AG08395 (cell line): Measurements from ENCODE around the gene EXOC4.

Source experiments
- DNase-seq: peaks from one replicate; pipeline ENCODE4 v3.0.0; 2012; ENCODE audit warnings: mixed read lengths, low spot score

The EXOC4 gene

GRCh38 chr7:133674079-133674763 is 421.3 kb downstream of the EXOC4 start:
- DNase-seq = no peak

DNA sequence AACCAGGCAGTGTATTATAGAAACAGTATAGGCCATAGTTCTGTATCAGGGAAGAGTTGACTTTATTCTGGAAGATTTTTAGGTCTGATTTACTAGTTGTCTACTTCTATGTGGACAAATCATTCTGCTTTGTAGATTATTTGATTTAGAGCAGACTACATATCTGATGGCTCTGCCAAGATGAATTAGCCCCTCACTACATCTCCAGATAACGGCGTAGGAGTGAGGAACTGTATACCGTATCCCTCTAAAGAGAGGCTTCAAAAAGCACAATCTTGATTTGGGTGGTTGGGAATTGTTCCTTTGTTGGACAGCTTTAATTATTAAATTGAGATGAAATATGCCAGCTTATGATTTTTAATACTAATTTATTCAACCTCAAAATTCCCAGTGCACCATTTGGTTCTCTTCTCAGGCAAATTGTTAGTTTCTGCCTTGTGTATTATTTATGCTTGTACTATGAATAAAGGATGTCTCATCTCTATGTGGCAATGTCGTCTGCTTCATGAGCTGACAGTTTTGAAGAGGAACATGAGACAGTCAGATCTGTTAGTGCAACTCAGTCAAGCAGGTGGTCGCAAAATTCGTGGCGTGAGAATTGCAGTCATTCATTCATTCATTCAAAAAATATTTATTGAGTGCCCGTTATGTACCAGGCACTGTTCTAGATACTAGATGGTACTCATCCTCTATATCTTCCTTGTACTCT is 422.8 kb downstream of the EXOC4 start:
- no peak for DNase-seq

DNA sequence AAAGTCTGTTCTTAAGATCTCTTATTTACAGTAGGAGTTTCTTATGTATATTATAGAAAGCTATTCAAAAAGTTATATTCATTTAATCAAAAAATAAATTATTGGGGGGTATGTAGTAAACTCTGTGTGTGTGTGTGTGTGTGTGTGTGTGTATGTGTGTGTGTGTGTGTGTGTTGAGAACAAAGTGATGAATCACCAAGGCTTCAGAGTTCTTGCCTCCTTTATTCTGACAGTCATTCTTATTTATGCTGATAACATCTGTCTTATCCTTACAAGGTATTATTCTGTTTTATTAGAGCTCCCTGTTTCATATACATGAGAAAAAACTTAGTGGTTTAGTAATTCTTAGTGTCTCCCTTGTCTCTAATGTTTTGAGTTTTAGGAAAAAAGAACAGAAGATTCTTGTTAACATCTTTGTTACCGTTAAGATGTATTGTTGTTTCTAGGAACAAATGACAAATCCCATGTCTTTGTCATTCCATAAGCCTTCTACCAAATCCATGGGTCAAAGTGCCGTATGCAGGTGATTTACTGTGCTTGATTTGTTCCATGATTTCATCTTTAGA is 424.0 kb downstream of the EXOC4 start:
- no peak for DNase-seq

DNA sequence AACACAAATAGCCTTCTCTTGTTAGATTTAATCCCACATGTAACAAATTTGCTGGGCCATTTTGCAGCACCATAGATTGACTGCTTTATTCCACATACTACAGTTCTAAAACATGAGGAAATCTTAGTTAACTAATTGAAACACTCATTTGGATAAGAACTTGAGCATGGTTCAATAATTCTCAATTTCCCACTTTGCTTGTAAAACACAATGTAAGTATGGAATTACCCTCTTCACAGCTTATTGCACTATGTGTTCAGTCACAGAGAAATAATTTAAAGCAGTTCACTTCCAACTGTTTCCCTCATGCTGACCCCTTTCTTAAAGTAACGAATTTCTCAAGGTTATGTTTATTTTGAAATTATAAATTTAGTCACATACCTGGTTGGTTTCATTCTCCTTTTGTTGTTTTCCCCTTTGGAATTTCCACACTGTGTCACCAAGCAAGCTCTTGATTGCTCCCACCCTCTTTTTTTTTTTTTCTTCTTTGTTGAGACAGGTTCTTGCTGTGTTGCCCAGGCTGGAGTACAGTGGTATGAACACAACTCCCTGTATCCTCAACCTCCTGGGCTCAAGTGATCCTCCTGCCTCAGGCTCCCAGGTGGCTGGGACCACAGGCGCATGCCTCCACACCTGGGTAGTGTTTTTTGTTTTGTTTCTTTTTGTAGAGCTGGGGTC is 425.4 kb downstream of the EXOC4 start:
- DNase-seq = no peak

DNA sequence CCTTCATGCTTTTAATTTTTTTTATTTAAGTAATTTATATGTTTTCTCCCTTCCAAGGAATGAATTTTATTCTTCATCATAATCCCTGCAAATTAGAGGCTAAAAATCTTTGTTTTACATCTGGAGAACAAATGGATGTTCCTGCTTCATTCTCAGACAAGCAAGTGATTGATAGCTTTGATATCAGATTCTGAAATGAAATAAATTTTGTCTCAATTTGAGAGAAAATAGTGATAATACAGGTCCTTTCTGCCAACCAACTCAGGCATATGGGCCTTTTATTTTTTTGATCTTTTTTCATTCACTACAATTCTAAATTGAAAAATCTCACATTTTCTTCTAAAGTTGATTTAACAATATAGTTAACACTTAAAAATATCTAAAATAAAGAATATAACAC is 427.1 kb downstream of the EXOC4 start:
- DNase-seq = no peak

- no peak for DNase-seq
Observed at GRCh38 chr7:133681529-133681928, 428.7 kb downstream of the EXOC4 start.

DNA sequence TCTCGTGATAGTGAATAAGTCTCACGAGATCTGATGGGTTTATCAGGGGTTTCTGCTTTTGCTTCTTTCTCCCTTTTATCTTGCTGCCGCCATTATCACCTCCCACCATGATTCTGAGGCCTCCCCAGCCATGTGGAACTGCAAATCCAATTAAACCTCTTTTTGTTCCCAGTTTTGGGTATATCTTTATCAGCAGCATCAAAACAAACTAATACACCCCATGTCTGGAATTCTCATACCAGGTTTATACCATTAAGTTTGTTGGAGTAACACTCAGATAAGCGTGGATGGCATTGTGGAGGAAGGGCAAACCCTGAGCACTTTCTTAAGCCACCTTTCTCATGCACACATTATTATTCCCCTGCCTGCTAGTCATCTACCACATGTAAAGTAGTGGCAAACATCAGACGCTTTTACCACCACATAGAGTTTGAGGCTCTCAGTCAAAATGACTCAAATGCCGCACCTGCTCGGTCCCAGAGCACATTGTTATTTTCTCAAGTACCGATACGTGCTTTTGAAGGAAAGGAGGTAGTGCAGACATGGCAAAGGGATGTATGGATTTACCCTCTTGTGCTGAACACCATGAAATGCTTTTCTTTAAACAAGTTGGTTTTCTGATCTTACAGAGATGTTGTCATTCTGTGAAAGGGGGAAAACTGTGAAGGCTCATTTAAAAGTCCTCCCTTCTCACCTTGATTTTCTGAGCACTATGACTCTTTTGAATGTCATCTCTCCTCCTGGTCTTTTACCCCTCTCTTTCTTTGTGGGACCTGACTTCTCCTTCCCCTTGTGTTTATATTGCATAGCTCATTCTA is 429.7 kb downstream of the EXOC4 start:
- DNase-seq = no peak

DNA sequence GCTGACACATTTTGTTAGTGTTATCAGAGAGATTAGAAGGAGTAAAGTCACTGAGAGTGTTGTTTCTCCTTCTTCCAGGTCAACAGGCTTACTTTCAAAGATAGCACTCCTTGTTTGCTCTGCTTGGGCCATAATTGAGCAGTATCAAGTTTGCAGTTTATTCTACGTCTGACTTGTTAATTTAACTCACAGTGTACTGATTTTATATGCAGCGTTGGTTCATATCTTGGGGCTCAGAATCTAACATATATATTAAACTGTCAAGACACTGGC is 430.2 kb downstream of the EXOC4 start:
- no peak for DNase-seq

DNA sequence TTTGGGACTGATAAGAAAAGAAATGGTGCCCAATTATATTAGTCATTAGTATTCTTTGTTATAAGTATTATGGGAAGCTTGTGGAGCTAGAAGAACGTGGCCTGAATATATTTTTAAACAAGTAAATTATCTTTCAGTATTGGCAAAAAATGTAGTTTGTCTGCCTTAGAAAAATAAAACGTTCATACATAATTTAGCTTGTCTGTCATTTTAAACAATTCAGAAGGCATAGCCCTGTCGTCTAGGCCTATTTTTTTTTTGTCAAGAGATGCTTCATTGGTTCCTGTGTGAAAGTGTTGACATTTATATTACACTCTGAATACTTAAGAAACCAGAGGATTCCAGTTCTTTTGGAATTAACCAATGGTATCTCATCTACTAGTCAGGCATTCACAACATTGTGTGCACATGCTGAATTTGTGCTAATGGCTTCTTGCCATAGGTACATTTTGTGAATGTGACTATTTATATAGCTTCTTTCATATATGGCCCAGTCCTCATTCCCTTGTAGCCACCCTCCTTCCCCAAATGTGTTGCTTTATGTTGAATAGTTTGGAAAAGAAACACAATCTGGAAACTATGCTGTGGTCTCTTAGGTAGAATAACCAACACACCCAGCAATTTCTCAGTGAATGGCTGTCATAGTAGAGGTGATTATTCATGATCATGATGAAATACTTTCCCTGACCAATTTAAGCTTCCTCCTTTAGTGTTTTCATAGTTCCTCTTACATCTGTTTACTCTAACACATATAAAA is 435.8 kb downstream of the EXOC4 start:
- peak; percentile 24 for DNase-seq

GRCh38 chr7:133690740-133691139 is 437.9 kb downstream of the EXOC4 start:
- DNase-seq = no peak

- peak; percentile 29 for DNase-seq
Observed at GRCh38 chr7:133691727-133692610, 439.1 kb downstream of the EXOC4 start.

- DNase-seq = no peak
Observed at GRCh38 chr7:133693281-133693680, 440.4 kb downstream of the EXOC4 start.

DNA sequence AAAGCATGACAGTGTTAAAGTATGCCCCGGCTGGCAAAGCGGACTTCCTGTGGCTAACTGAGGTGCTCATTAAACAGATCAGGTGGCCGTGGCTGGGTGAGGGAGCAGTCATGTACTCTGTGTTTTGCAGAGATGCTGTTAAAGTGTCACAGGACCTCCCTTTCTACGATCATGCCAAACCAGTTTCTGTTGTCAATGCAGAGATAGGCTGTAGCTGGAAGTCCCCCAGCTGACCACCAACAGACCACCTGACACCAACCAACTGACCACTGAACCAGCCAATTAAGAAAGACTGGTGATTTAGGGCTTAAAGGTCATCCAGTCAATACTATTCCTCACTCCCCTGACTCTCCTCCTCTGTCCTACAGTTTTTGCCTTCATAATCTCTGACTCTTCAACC is 443.2 kb downstream of the EXOC4 start:
- DNase-seq = no peak

DNA sequence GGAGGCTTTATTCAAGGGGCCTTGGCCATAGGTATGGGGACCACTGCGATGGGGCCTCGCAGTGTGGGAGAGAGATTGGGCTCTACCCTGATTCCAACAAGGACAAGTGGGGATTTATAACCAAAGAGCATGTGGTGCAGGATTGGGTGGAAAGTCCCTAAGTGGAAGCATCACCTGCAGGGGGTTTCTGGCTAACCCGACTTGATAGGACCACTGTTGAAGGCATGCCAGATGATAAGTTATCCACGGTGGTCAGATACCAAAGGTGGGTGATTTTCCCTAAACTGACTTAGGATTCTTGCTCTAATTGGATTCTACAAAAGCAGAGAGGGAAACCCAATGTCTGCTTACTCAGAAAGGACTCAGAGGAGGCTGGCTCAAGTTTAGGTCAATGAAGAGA is 444.7 kb downstream of the EXOC4 start:
- no peak for DNase-seq

DNA sequence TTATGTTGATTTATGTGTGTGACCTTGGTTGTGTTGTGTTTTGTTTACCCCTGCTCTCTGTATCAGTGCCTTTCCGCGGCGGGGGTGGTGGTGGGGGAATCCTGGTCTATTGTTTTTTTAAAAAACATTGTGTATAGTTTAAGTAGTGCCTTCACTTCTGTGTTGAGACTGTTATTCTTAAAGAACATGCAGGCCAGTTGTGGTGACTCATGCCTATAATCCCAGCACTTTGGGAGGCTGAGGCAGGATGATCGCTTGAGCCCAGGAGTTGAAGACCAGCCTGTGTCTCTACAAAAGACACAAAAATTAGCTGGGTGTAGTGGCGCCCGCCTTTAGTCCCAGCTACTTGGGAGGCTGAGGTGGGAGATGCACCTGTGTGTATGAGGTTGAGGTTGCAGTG is 445.2 kb downstream of the EXOC4 start:
- DNase-seq = no peak

- DNase-seq = no peak
Observed at GRCh38 chr7:133699386-133699785, 446.5 kb downstream of the EXOC4 start.

- DNase-seq = no peak
Observed at GRCh38 chr7:133702078-133702477, 449.2 kb downstream of the EXOC4 start.

GRCh38 chr7:133702960-133703359 is 450.1 kb downstream of the EXOC4 start:
- DNase-seq = no peak

DNA sequence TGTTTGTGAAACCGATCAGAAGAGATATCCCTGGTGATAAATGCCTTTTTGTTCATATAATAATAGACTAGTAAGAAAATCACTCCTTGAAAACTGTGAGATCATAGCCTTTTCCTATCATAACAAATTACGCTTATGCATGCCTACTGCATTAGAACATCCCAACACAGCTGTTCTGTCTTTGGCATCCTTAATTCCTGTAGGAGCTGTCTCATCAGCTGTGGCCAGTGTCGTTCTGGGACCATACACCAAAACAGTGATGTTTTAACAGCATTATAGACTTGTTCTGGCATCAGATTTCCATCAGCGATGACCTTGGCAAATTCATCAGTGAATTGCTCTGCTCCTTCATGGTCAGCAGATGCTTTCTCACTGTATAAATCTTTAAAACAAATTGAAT is 450.7 kb downstream of the EXOC4 start:
- peak; percentile 48 for DNase-seq

- DNase-seq = no peak
Observed at GRCh38 chr7:133704453-133704852, 451.6 kb downstream of the EXOC4 start.

GRCh38 chr7:133705596-133705995 is 452.7 kb downstream of the EXOC4 start:
- no peak for DNase-seq
